ENCODE data around the gene GHRH. TPM values are rescaled to one million over a fixed set of nuclear protein-coding genes. Genes with fewer than 3 reads are reported as not detected.

The GHRH gene
- total RNA-seq, 1 donor from 2014 or later: not detected

GRCh38 chr20:37202267-37202943 is 59.2 kb downstream of the GHRH start:
- ATAC-seq: peak; percentile 59

- no peak for ATAC-seq
Measured at GRCh38 chr20:37201827-37202162, 59.8 kb downstream of the GHRH start.

Other genes with a start within 250 kb of the GHRH start
- 6.3 TPM for gene RBL1, start 165.8 kb downstream of the GHRH start, total RNA-seq
- gene RPN2, start 82.5 kb downstream of the GHRH start, total RNA-seq: 140 TPM
- 1.6 TPM for gene MROH8, start 82.3 kb downstream of the GHRH start, total RNA-seq
- gene MANBAL, start 27.8 kb upstream of the GHRH start, total RNA-seq: 42.0 TPM
- 30.5 TPM for gene SRC, start 84.3 kb upstream of the GHRH start, total RNA-seq